Fibroblast of skin of right quadriceps (primary cell): ENCODE measurements around the gene CD47.

Experiments used
- DNase-seq: peaks from one replicate; pipeline ENCODE4 v3.0.0-alpha.2; 2013

CD47 gene

DNA sequence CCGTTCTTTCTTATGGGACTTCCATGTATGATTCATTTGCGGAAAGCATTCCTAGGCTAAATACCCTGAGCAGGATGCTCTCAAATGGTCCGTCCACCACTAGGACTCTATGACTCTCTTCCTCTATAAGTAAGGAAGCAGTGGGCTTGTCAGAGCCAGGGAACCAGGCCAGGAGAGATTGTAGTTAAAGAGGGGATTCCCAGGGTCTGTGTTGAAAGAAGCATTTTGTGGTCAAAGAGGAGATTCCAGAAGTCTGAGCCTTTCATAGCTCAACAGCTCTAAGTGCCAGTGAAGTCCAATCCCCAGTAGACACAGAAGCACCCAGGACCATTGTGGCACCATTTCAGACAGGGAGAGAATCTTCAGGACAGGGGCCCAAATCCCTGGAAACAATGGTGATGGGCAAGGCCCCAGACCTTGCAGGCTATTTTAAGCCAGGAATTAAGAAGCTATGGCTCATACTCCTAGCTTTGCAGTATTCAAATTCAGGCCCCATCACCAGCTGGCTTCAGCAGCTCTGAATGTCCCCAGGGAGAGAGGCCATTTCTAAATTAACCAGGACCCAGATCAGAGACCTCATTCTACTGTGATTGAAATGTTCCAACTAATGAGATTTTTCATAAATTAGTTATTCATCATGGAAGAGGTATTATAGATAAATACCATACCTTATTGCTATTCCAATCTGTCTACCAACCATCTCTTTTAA is 81.7 kb downstream of the CD47 start:
- peak; percentile 90 for DNase-seq

GRCh38 chr3:108008106-108008505 is 82.7 kb downstream of the CD47 start:
- DNase-seq = no peak

- no peak for DNase-seq
Measured at GRCh38 chr3:108006881-108007331, 83.9 kb downstream of the CD47 start.

GRCh38 chr3:108006077-108006771 is 84.6 kb downstream of the CD47 start:
- no peak for DNase-seq

- no peak for DNase-seq
Measured at GRCh38 chr3:108004647-108005046, 86.2 kb downstream of the CD47 start.

GRCh38 chr3:108001457-108001856 is 89.4 kb downstream of the CD47 start:
- DNase-seq = no peak

DNA sequence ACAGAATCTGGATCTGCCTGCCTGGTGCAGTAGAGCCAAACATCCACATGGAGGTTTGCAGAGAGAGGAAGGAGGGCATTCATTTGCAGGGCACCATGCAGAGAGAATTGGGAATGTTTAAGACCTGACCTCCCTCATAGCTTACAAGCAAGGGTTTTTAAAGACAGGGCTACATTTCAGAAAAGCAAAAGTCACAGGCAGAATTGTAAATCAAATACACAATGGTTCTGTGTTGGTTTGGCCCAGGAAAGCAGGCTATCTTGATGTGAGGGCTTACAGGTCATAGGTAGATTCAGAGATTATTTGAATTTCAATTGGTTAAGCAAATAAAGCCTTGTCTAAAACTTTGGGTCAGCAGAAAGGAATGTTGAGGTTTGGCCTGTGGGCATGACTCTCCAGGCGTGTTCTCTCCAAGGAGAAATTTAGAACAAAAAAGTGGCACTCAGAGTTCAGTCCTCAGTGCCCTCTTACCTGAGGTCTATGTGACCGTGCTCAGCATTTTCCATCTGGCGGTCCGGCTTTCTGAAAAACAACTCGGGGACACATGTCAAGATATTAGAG is 91.5 kb downstream of the CD47 start:
- no peak for DNase-seq

- no peak for DNase-seq
Measured at GRCh38 chr3:107997671-107998070, 93.2 kb downstream of the CD47 start.

- DNase-seq = no peak
Measured at GRCh38 chr3:107995823-107996222, 95.0 kb downstream of the CD47 start.

GRCh38 chr3:107994956-107995715 is 95.7 kb downstream of the CD47 start:
- DNase-seq = peak; percentile 31

DNA sequence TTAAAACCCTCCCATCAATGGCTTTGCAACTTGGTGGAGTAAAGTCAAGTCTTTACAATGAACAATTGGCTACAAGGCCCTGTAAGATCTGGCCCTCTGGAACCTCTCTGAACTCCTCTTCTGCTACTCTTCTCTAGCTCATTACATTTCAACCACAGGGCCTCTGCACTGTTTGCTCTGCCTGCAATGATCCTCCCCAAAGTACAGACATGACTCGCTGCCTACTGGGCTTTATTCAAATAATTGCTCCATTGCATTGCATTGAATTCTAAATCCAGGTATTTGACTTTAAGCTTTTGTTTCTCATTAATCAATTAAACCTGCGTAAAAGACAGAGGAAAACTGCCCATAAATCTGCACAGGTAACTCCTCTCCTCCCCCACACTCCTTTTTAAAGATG is 96.7 kb downstream of the CD47 start:
- DNase-seq = no peak

DNA sequence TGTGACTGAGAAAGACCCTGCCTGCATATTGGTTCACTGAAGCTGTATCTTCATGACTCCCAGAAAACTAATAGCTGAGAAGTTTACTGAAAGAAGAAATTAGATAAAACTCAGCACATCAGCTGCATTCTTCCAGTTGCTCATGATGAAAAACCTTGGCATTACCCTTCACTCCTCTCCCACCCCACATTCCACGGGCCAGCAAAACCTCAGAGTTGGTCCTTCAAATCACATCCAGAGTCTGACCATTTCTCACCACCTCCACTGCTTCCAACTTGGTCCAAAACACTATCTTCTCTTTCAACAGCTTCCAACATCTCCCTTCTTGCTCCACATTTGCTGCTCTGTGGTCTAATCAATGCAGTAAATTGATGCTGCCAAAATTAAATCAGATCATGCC is 97.1 kb downstream of the CD47 start:
- peak; percentile 37 for DNase-seq
